ENCODE measurements around the gene NDUFV1. TPM values are rescaled to one million over a fixed set of nuclear protein-coding genes. Genes with fewer than 3 reads are reported as not detected.
"Not testable (repeated sequence)": the region's sequence is repeated elsewhere in the genome, so short reads cannot be mapped to it uniquely, and the experiment has no call there.

NDUFV1 gene
- total and polyA plus RNA-seq, 7 donors, result 152 to 286 (median 217) TPM

- WGBS, 2 donors, result 94 to 96% methylated on average over 4 of the region's 4 CpGs
- no peak for TF ChIP-seq POLR2AphosphoS5 (IDR thresholded peaks at IDR 0.05)
- no peak for TF ChIP-seq EP300 (IDR thresholded peaks at IDR 0.05)
- no peak for TF ChIP-seq POLR2A (IDR thresholded peaks at IDR 0.05)
- TF ChIP-seq, protein P1, sequence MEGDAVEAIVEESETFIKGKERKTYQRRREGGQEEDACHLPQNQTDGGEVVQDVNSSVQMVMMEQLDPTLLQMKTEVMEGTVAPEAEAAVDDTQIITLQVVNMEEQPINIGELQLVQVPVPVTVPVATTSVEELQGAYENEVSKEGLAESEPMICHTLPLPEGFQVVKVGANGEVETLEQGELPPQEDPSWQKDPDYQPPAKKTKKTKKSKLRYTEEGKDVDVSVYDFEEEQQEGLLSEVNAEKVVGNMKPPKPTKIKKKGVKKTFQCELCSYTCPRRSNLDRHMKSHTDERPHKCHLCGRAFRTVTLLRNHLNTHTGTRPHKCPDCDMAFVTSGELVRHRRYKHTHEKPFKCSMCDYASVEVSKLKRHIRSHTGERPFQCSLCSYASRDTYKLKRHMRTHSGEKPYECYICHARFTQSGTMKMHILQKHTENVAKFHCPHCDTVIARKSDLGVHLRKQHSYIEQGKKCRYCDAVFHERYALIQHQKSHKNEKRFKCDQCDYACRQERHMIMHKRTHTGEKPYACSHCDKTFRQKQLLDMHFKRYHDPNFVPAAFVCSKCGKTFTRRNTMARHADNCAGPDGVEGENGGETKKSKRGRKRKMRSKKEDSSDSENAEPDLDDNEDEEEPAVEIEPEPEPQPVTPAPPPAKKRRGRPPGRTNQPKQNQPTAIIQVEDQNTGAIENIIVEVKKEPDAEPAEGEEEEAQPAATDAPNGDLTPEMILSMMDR (IDR thresholded peaks at IDR 0.05), result no peak
These were observed 20.8 kb upstream of the NDUFV1 start for GRCh38 chr11:67585911-67586310.

GRCh38 chr11:67586568-67587250, 20.0 kb upstream of the NDUFV1 start:
- no peak for DNase-seq
- no peaks in the 10 kb centered on the region for H3K27me3 ChIP-seq
- no peak overlapping the region for H3K4me3 ChIP-seq
- peaks cover 0 to 25% (median 16%) of the 10 kb centered on the region in 4 donors for H3K4me1 ChIP-seq
- intact Hi-C loops (cut with DNase I), result no loop called here
- no peaks in the 10 kb centered on the region for H3K9me3 ChIP-seq
- 57 to 85% methylated on average over 5 of the region's 5 CpGs for WGBS, 2 donors
- peaks cover 4 to 40% (median 18%) of the 10 kb centered on the region in 4 donors for H3K36me3 ChIP-seq
- H3K27ac ChIP-seq, result no peak overlapping the region
- TF ChIP-seq, protein P1 (IDR thresholded peaks at IDR 0.05), result no peak
- TF ChIP-seq EP300 (IDR thresholded peaks at IDR 0.05) (no peak), POLR2AphosphoS5 (IDR thresholded peaks at IDR 0.05) (no peak), POLR2A (IDR thresholded peaks at IDR 0.05) (no peak)

More at GRCh38 chr11:67585911-67586310, 20.8 kb upstream of the NDUFV1 start:
- H3K4me1 ChIP-seq, result peaks cover 0 to 25% (median 16%) of the 10 kb centered on the region in 4 donors
- H3K27me3 ChIP-seq, result no peaks in the 10 kb centered on the region
- intact Hi-C loops (cut with DNase I), result loop anchor here (2.0 kb wide), 1 partner anchor 43 kb away; the partner anchor contains the start of gene NUDT8
- H3K9me3 ChIP-seq, result no peaks in the 10 kb centered on the region
- H3K4me3 ChIP-seq, result no peak overlapping the region
- peaks cover 4 to 40% (median 18%) of the 10 kb centered on the region in 4 donors for H3K36me3 ChIP-seq
- peak overlapping the region in 1 of 4 donors; percentile 98 for H3K27ac ChIP-seq
- DNase-seq, result no peak

DNA sequence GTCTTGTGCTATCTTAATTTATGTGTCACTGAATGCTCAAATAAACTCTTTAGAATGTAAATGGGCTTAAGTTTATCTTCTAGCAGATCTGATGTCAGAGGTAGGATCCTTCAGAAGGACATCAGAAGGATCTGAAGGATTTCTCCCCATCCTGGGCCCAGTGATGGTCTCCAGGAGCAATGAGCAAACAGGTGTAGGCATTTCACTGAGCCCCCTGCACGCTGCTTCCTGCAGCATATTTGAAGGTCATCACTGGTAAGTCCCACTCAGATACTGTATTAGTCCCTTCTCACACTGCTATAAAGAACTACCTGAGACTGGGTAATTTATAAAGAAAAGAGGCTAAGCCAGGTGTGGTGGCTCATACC, 18.6 kb upstream of the NDUFV1 start:
- Histone ChIP-seq H3K4me1 (peaks cover 0 to 19% (median 16%) of the 10 kb centered on the region in 4 donors), H3K4me3 (no peak overlapping the region), H3K27me3 (no peaks in the 10 kb centered on the region), H3K9me3 (no peaks in the 10 kb centered on the region), H3K36me3 (peaks cover 4 to 40% (median 18%) of the 10 kb centered on the region in 4 donors), H3K27ac (no peak overlapping the region)
- no peak for DNase-seq
- TF ChIP-seq POLR2AphosphoS5 (IDR thresholded peaks at IDR 0.05), result no peak
- TF ChIP-seq, protein P1 (IDR thresholded peaks at IDR 0.05), result no peak
- no peak for TF ChIP-seq POLR2A (IDR thresholded peaks at IDR 0.05)
- TF ChIP-seq EP300 (IDR thresholded peaks at IDR 0.05), result no peak
- WGBS, 2 donors, result 87 to 91% methylated on average over 1 of the region's 1 CpG
- intact Hi-C loops (cut with DNase I), result no loop called here

DNA sequence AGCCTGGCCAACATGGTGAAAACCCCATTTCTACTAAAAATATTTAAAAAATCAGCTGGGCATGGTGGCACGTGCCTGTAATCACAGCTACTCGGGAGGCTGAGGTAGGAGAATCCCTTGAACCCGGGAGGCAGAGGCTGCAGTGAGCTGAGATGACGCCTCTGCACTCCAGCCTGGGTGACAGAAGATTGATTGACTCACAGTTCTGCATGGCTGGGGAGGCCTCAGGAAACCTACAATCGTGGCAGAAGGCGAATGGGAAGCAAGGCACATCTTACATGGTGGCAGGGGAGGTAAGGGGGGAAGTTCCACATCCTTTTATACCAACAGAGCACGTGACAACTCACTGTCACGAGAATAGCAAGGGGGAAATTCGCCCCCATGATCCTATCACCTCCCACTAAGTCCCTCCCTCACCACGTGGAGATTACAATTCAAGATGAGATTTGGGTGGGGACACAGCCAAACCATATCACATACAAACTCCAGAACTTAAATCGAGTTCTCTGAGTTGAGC, 17.8 kb upstream of the NDUFV1 start:
- WGBS, 2 donors, result 76 to 79% methylated on average over 11 of the region's 11 CpGs
- DNase-seq; intact Hi-C loops (cut with DNase I): not testable (repeated sequence)

DNA sequence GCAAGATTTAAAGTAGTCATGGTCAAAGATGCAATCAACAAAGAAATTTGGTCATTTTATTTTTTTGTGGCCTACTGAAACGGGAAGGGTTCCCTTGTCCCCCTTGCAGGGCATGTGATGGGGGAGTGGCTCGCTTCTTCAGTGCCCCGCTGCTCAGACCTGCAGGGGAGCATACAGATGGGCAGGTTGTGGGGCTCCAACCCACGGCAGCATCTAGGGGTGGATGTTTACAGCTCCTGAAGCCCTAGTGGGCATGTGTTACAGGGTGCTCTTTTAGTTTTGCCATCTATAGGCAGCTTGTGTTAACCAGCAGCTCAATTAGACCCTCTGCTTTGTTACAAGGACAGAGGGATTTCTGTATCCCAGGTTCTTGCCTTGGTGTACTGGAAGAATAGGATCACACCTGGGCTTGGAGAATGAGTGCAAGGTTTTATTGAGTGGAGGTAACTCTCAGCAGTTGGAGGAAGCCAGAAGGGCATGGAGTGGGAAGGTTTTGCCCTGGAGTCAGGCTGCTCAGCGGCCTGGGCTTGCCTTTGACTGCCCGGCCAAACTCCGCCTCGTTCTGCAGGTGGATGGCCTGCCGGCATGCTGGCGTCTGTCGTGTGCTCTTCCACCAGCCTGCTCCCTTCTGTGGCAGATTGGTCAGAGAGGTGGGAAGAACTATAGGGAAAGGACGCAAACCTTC, 13.7 kb upstream of the NDUFV1 start:
- 65 to 80% methylated on average over 12 of the region's 12 CpGs for WGBS, 2 donors
- Histone ChIP-seq H3K36me3 (peaks cover 0 to 11% (median 4%) of the 10 kb centered on the region in 4 donors), H3K9me3 (no peaks in the 10 kb centered on the region), H3K4me1 (no peaks in the 10 kb centered on the region), H3K27me3 (no peaks in the 10 kb centered on the region), H3K27ac (no peak overlapping the region), H3K4me3 (no peak overlapping the region)
- TF ChIP-seq EP300 (IDR thresholded peaks at IDR 0.05), result no peak
- TF ChIP-seq POLR2AphosphoS5 (IDR thresholded peaks at IDR 0.05), result no peak
- no peak for TF ChIP-seq POLR2A (IDR thresholded peaks at IDR 0.05)
- TF ChIP-seq, protein P1 (IDR thresholded peaks at IDR 0.05), result no peak
- intact Hi-C loops (cut with DNase I), result no loop called here
- DNase-seq, result peak; percentile 28

More for the DNA sequence above, 17.8 kb upstream of the NDUFV1 start:
- Histone ChIP-seq H3K4me1 (peaks cover 0 to 19% (median 16%) of the 10 kb centered on the region in 4 donors), H3K36me3 (peaks cover 4 to 40% (median 18%) of the 10 kb centered on the region in 4 donors)
- H3K27ac ChIP-seq, H3K27me3 ChIP-seq, H3K4me3 ChIP-seq, H3K9me3 ChIP-seq: not testable (repeated sequence)

All from sigmoid colon (tissue), 7 donors.